ENCODE data around the gene PHF1.
"Not testable (repeated sequence)": the region's sequence is repeated elsewhere in the genome, so short reads cannot be mapped to it uniquely, and the experiment has no call there.

The PHF1 gene

DNA sequence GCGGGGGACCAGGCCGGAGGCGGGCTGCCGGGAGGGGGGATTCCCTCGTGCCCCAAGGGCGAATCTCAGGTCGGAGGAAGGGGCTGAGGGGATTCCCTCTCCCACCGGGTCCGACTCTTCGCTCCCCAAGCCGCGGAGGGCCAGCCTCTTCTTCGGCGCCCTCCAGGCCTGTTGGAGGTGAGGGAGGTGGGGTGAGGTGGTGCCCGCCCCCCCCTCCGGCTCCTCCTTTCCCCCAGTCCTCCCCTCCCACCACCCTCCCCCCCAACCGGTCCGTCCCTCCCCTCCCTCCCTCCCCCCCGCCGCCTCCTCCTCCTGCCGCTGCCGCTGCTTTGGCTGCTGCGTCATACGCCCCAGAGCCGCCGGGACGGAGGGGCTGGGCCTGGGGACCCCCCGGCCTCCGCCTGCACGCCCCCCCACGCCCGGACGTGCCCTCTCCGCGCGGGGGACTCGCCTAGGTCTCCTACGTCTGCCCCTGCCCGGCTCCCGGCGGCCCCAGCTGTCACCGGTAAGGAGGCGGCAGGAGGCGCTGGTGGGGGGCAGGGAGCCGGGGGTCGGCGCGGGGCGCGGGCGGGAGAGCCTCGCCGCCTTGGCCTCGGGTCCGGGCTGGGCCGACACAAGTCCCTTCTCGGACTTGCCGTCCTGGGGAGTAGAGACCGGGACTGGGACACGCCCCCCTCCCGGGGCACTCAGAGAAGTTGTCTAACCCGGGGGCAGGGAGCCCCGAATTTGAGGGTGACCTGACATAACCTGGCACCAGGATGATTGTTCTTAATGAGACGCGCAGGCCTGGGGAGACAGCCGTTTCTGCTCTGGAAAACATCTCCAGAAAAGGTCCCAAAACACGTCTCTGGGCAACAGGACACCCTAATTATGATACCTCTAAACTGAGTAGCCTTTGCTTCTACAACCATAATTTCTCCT lies at the start of gene PHF1:
PHF1 (plus strand) TSS at position 304 of the 921 bp plus-strand sequence. CDS start 1,250 bp downstream, outside the sequence.
- peak; percentile 77 for DNase-seq

DNA sequence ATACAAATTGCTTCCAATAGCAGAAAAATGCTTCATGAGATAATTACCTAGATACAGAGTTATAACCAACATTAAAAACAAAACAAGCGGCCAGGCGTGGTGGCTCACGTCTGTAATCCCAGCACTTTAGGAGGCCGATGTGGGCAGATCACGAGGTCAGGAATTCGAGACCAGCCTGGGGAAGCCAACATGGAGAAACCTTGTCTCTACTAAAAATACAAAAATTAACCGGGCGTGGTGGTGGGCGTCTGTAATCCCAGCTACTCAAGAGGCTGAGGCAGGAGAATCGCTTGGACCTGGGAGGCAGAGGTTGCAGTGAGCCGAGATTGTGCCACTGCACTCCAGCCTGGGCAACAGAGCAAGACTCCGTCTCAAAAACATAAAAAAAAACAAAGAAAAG lies 47.3 kb upstream of the PHF1 start:
- DNase-seq: not testable (repeated sequence)

DNA sequence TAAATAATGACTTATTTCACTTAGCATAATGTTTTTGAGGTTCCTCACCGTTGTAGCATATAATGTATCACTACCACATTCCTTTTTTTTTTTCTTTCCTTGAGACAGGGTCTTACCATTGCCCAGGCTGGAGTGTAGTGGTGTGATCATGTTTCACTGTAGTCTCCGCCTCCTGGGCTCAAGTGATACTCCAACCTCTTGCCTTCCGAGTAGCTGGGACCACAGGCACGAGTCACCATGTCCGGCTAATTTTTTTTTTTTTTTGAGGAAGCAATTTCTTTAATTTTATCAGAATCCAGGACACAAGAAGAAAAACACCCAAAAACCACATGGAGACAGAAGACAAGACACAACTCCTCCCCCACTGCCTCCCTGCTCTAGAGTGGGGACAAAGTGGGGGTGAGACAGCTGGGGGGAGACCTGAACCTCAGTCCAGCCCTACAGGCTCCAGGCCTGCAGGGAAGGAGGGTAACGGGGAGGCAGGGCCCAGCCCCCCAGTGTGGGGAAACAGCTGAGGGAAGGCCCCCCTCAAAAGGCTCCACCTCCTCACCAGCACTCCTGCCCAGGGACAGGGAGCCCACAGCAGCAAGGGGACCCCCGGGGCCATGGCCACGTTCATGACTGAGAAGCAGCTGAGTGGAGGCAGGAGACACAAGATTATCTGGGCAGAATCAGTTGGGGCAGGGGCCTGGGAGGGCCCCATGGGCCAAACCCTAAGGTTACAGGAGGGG lies 46.2 kb upstream of the PHF1 start:
- DNase-seq: peak; percentile 80

DNA sequence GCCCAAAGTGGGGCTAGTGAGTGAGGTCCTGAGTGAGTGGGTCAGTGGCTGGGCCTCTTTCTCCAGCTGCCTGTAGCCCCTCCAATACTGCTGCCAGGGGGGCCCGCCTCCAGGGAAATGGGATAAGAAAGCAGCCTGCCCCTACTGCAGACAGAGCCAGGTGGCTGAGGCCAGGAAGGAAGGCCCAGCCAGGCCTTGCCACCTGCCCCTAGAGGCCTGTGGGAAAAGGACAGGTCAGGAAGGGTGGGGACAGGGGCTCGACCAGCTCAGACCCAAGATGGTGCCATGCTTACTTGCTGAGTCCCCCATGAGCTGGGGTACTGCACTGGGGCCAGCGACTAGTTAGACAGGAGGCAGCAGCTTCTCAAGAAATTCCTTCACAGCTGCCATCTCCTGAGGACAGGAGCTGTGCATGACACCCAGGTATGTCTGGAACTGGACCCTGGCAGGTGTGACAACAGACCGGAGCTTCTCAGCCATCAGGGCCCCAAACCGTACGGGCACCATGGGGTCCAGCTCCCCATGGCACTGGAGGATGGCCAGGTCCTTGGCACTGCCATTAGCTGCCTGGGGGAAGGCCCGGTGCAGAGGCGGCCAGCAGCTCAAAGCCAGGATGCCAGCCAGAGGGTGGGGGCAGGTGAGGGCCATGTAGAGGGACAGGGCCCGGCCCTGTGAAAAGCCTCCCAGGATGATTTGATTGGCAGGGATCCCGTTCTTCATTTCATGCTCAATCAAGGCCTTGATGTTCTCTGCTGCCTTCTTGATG lies 45.4 kb upstream of the PHF1 start:
- DNase-seq: not testable (repeated sequence)

DNA sequence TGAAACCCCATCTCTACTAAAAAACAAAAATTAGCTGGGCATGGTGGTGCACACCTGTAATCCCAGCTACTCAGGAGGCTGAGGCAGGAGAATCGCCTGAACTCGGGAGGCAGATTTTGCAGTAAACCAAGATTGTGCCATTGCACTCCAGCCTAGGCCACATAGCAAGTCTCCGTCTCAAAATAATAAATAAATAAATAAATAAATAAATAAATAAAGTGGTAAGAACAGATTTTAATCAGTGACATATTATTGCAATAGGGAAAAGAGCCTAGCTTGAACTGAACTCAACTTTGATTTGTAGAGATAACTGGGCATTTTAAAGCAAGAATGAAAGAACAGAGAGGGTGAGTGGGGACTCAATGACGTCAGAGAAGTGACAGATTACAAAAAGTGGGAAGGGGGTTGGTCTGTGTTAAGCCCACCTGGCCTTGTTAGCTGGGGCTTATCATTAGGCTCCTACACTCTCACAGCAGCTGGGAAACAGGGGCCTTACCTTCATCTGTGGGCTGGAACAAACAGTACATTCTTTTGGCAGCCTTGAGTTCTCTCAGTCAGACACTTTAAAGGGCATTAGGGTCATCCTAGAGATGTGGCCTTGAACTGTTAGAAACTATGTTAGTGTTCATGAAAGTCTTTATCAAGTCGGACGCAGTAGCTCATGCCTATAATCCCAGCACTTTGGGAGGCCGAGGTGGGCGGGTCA lies 43.7 kb upstream of the PHF1 start:
- DNase-seq: no peak

DNA sequence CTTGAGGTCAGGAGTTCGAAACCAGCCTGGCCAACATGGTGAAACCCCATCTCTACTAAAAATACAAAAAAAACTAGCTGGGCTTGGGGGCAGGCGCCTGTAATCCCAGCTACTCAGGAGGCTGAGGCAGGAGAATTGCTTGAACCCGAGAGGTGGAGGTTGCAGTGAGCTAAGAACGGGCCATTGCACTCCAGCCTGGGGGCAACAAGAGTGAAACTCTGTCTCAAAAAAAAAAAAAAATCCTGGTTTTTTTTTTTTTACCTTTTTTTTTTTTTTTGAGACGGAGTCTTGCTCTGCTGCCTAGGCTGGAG lies 43.1 kb upstream of the PHF1 start:
- DNase-seq: not testable (repeated sequence)

DNA sequence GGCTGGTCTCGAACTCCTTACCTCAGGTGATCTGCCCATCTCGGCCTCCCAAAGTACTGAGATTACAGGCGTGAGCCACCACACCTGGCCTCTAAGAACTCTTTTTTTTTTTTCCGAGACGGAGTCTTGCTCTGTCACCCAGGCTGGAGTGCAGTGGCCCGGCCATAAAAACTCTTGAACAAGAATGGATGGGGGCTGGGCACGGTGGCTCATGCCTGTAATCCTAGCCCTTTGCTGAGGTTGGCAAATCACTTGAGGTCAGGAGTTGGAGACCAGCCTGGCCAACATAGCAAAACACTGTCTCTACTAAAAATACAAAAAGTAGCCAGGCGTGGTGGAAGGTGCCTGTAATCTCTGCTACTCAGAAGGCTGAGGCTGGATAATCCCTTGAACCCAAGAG lies 38.9 kb upstream of the PHF1 start:
- DNase-seq: not testable (repeated sequence)

DNA sequence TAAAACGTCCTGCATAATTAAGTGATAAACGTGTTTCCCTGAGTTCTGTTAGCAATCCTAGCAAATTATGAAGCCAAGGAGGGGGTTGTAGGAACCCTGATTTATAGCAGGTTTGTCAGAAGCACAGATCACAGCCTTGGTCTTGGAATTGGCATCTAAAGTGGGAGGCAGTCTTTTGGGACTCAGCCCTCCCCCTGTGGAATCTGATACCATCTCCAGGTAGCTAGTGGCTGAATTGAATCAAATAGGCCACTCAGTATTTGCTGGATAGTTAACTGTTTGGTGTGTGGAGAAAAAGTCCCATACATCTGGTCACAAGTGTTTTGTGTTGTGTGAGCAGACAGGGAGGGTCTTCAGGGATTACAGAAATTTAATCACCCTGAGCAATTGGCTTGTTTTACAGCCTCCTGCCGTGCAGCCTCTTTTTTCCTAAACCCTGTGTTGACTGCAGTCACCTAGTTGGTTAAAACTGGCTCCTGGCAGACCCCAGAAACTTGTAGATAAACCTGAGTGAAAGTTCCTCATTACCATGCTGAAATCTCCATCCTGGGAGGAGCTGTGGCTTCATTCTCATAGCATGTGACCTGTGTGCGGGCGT lies 38.2 kb upstream of the PHF1 start:
- no peak for DNase-seq

DNA sequence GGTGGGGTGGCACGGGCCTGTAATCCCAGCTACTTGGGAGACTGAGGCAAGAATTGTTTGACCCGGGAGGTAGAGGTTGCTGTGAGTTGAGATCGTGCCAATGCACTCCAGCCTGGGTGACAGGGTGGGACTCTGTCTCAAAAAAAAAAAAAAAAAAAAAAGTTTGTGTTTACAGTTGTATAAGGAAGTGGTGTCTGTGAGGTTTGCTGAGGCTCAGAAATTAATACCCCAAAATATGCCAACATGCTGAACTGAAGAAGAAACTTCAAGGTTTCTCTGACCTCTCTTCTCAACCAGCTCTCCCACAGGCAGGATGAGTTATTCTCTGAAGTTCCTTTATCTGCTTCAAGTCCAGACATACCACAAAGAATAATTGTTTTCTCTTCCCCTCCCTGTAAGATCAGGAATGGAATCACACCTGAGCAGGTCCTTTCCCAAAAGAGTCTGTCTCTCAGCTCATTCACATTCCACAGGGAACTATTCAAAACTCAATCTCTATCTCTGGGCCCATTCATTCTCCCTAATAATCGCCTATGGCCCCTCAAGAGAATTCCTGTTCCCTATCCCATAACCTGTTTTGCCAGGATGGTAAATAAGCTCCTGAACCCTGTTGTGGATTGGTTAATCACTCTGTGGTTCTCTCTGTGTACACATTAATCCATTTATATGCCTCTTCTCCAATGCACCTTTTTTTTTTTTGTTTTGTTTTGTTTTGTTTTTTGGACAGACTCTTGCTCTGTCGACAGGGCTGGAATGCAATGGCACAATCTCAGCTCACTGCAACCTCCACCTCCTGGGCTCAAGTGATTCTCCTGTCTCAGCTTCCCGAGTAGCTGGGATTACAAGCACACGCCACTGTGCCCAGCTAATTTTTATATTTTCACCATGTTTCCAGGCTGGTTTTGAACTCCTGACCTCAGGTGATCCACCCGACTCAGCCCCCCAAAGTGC lies 36.6 kb upstream of the PHF1 start:
- DNase-seq: no peak

DNA sequence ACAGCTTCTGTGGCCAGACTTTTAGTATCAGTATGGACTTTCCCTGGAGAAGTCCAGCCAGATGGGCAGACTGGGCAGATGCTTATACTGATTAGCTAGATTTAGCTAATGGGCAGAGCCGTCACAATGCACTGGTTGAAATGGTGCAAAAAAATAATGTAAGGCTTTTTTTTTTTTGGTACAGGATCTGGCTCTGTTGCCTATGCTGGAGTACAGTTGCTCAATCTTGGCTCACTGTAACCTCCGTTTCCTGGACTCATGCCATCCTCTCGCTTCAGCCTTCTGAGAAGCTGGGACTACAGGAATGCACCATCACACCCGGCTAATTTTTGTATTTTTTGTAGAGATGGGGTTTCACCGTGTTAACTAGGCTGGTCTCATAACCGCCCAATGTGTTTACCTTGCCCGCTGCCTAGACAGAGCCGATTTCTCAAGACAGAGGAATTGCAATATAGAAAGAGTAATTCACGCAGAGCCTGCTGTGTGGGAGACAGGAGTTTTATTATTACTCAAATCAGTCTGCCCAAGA lies 35.6 kb upstream of the PHF1 start:
- DNase-seq: peak; percentile 9

DNA sequence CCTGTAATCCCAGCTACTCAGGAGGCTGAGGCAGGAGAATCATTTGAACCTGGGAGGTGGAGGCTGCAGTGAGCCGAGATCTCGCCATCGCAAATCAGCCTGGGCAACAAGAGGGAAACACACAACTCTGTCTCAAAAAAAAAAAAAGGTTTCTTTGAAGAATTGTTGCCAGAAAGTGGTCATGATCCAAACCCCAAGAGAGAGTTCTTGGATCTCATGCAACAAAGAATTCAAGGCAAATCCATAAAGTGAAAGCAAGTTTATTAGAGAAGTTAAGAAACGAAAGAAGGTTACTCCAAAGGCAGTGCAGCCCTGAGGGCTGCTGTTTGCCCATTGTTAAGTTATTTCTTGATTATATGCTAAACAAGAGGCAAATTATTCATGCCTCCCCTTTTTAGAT lies 33.6 kb upstream of the PHF1 start:
- DNase-seq: no peak

DNA sequence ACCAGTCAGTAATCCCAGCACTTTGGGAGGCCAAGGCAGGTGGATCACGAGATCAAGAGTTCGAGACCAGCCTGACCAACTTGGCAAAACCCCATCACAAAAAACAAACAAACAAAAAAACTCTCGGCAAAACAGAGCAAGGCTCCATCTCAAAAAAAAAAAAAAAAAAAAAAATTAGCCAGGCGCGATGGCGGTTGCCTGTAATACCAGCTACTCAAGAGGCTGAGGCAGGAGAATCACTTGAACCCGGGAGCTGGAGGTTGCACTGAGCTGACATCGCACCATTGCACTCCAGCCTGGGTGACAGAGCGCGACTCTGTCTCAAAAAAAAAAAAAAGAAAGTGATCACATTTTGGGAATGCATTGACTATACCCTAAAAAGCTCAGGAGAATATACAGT lies 31.6 kb upstream of the PHF1 start:
- DNase-seq: not testable (repeated sequence)

DNA sequence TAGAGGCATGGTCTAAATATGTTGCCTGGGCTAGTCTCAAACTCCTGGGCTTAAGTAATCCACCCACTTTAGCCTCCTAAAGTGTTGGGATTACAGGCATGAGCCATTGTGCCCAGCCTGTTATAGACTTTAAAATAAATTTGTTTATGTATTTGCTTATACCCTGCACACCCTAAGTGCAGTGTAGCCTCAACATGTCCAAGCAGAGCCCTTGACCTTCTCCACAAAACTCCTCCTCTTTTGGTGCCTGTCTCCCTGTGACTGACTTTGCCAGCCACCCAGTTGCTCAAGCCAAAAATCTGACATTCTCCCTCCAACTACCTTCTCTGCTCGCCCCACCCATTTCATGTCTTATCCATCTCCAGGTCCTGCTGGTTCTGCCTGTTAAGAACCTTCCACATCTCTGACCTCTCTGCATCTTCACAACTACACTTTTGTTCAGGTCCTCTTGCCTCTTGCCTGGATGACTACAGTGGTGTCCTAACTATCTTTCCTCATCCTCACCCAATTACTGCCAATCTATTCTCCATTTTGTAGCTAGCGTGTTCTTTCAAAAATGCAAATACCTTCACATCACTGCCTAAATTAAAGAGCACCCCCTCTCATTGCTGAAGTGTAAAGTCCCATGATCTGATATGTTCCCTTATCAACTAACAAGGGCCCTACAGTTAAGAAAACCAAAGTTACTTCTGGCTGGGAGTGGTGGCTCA lies 30.4 kb upstream of the PHF1 start:
- DNase-seq: no peak

DNA sequence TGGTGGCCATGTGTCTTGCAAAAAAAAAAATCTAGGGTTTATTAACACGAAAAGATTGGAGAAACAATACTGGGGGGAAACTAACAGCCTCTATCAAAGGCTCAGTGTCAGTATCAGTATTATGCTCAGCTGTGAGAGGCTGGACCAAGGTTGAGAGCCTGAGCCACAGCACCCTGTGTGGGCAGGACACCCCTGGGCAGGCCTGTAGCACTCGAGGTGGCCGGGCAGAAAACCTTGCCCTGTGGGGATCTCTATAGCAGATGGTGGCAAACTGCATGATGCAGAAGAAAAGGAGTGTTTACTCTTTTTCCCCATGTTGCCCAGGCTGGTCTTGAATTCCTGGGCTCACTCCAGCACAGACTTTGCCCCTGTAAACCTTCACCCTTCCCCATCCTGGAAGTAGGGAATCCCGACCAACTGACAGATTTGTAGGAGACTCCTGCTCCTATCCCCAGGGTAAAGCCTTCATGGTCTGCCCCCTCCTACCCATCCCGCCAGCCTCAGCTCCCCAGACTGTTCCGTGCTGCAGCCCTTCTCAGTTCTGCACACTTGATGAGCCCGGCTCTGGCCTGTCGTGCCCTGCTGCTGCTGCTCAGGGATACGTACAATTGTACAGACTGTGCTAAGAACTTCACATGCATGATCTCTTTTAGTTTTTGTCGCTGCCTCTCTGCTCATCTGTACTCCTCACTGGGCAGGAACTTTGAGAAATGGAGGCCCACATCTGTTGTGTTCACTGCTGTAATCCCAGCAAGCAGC lies 27.2 kb upstream of the PHF1 start:
- no peak for DNase-seq

DNA sequence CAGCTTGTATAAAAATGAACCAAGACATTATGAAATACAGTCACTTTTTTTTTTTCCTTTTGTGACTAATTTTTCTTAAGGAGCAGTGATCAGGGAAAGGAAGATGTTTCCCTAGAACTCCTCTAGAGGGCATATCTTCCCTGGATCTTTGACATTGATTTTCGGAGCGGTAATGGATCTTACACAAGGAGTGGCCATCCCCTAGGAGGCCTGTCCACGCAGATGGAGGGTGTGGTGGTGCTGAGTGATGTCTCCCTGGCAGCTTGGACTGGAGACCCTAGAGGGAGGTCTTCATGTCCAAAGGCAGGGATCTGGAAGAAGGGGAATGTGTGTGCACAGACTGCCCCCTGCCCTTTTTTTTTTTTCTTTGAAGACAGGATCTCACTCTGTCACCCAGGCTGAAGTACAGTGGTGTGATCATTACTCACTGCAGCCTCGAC lies 26.2 kb upstream of the PHF1 start:
- DNase-seq: no peak

DNA sequence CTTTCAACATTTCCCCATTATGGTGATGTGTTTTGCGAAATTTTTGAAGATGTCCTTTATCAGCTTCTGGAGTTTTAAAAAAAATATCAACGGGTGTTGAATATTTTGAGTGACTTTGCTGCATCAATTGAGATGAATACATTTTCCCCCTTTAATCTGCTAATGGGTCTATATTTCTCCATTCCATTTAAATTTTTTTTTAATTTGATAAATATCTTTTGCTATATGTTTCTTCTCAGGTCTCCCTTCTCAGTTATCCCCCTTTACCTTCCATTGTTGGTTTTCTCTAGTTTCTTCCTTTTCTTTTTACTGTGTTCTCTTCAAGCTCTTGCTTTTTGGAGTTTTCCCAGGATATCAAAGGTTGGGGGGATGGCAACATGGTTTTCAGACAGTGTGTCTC lies 20.6 kb upstream of the PHF1 start:
- no peak for DNase-seq

DNA sequence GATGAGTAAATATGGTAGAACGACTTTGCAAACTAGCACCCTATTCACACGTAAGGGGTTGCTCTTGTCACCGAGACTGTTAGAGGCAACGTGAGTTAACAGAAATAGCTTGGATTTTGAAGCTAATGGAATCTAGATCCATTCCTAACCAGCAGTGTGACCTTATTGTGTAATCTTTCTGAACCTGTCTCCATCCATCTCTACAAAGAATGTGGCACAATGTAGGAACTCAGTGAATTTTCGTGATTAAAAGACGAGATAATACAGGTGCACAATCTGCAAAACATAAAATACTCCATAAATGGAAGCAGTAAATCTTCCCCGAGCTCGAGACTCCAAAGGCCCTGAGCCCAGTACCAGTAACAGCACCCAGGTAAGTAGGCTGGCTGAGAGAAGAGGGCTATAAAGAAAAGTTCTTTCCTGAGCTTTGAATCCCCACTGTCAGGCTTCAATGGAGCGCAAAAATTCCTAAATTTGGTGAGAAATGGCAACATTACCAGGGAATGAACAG lies 20.0 kb upstream of the PHF1 start:
- DNase-seq: no peak

DNA sequence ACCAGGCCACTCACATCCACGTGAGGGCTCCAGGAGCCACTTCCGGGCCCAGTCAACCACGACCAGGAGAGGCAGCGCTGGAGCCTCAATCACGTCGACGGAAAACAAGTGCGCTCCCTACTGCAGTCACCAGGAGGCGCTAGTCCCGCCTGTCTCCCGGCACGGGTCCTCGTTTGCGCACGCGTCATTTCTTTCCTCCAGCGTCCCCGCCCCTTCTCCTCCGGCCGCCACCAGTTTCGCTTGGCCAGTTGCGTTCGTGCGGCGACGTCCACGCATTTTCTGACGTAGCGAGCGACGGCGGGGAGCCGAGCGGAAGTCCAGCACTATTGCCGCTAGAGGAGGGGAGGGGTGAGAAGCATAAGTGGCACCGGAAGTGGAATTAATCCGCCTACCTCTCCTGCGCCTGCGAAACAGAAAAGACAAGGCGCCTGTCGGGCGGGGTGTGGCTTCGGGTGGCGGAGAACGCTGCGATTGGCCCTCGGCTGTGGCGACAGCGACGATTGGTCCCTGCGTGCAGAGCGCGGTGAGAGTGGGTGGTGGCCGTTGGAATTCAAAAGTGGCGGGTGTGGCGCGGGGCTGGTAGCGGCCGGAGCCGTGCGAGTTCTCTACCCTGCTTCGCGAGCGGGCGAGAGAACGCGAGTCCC lies 19.4 kb upstream of the PHF1 start, which contains the start of gene KIFC1:
KIFC1 (plus strand) TSS at position 546 of the 644 bp plus-strand sequence. CDS start 163 bp downstream, outside the sequence.
- peak; percentile 99 for DNase-seq

All from NCI-H2029 (cell line).